GM12801 (cell line): ENCODE results near the gene PRXL2B.

Source experiments
- CTCF ChIP-seq: IDR thresholded peaks from one replicate; pipeline ENCODE4 v1.5.1; 2011; ENCODE audit warnings: control low read depth; ENCODE audit not compliant: insufficient read length; ENCODE audit errors: extremely low read depth

PRXL2B gene

GRCh38 chr1:2566101-2567045, 20.2 kb upstream of the PRXL2B start:
- no peak for TF ChIP-seq CTCF

GRCh38 chr1:2567083-2567679, 19.4 kb upstream of the PRXL2B start:
- TF ChIP-seq CTCF, result no peak

- no peak for TF ChIP-seq CTCF
Measured at GRCh38 chr1:2569060-2569459, 17.5 kb upstream of the PRXL2B start.

- no peak for TF ChIP-seq CTCF
Measured at GRCh38 chr1:2570332-2570731, 16.2 kb upstream of the PRXL2B start.

- no peak for TF ChIP-seq CTCF
Measured at GRCh38 chr1:2571348-2571747, 15.2 kb upstream of the PRXL2B start.

GRCh38 chr1:2573250-2573920, 13.2 kb upstream of the PRXL2B start:
- no peak for TF ChIP-seq CTCF

GRCh38 chr1:2574350-2574749, 12.2 kb upstream of the PRXL2B start:
- TF ChIP-seq CTCF, result no peak
